NCI-H2227 treated with DMSO at 0.1 percent for 48 hours (cell line): ENCODE results near the gene NAV2.

ENCODE experiments used
- DNase-seq: peaks from one replicate; lab custom pipeline; 2025; lab: John Stamatoyannopoulos, UW

The NAV2 gene

DNA sequence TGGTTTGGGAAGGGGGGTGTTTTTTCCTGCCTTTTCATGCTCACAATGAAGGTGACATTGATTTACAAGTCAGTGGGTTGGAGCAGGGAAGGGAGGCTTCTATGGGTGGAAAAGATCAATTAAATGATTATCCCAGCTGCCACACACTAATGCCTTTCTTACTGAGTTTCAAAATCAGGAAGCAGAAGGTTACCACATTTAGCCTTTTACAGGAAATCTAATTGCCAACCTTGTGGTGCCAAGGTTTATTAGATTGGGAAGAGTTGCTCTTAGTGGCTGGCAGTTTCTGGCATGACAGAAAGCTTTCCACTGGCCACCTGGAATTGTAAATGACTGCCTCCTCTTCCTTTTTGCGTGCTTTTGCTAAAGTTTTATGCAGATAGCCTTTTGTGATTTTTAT is 98.7 kb downstream of the NAV2 start:
- DNase-seq: no peak

DNA sequence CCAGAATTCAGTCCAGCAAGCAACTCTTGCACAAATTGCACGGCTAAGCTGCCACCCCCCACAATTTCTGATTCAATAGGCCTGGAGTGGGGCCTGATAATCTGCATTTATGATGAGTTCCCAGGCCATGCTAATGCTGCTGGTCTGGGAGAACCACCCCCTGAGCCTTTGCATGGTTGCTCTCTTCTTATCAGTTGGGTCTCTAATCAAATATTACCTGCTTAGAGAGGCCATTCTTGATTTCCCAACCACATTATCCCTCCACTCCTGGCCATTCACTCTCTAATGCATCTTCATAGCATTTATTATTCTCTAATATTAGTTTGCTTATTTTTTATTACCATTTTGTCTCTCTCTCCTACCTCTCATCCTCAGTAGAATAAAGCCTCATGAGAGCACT is 99.5 kb downstream of the NAV2 start:
- no peak for DNase-seq

DNA sequence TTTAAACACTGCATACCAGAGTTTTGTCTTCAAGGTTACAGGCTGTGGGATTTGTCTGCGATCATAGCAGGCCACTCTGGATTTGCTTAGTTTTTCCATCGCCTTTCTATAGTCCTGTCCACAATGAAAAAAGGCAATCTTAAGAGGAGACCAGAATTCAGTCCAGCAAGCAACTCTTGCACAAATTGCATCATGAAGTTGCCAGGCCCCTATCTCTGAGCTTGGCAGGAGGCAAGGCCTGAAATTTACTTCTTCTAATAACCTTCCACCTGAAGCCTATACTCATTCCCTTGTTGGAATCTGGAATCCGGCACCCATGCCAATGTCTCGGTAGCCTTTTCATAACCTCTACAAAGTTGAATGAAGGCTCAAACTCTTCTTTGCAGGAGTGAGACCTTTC is 100.1 kb downstream of the NAV2 start:
- no peak for DNase-seq

DNA sequence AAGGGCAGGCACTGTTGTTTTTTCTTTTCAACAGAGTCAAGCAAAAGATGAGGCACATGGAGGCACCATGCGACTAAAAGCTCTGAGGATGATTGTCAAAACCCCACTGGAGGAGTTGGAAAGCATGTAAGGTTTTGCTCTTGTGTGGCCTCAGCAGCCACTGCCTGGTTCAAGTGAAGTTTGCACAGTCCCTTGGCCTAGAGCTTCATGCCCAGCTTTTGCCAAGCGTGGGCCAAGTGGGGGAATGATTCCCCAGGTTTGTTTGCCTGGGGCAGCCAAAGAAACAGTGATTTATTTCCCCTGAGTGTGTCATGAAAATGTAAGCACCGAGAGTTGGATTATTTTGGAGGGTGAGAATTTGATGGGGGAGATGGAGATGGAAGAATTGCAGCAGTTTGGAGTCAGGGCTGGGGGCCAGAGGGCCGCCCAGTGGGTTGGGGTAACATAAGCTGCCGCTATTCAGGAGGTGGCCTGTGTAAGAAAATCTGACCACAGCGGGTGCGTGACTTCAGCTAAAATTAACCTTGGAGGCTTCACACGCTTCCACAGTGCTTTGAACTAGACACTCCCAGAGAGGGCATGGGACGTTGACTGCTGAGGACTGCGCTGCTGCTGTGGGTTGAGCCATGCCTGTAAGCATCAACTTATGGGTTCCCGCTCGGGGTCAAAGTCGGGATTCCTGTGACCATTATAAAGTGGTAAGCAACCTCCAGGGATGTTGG is 100.7 kb downstream of the NAV2 start:
- no peak for DNase-seq

DNA sequence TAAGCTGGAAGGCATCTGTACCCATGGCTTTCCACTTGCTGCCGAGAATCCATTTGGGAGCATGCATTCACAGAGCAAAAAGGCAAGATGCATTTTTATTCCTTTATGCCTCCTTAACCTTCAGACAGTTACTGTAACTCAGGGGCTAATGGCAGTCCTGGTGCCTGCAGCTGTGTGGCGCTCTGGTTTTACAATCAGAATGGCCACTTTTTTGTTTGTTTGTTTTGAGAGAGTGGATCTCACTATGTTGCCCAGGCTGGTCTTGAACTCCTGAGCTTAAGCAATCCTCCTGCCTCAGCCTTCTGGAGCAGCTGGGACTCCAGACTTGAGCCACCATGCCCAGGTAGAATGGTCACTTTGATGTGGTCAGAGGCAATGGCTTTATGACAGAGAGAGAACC is 101.8 kb downstream of the NAV2 start:
- DNase-seq: no peak

DNA sequence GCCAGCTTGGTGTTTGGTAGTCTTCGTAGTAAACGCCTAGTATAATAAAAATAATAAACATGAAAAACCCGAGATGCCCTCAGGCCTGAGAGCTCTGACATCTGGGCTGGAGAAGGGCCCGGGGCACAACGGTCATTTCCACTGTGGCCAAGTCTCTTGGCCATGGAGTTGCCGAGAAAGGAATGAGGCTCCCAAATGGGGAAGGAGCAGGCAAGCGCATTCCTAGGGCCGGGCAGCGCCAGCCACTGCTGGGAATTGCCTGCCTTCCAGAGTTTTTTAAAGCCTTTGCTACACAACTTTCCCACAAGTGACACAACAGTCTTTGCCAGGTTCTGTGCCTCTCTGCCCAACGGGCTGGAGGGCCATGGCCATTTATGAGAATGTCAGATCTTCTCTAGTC is 103.4 kb downstream of the NAV2 start:
- DNase-seq: no peak

DNA sequence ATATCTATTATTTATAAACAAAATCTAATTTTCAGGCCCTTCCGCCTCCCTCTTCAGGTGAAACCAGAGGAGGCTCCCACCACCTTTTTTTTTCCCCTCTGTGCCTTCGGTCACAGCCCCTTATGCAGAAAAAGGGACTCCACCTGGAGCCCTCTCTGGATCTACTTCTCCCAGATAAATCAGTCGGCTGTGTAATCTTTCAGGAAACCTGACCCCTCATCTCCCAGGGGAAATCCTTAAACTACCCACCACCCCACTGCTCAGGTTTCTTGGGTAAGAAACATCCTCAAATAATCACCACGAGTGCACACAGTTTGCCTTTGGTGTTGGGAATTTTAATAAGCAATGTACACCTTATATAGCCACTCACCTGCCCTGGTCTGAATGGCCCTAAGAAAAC is 104.2 kb downstream of the NAV2 start:
- DNase-seq: no peak

DNA sequence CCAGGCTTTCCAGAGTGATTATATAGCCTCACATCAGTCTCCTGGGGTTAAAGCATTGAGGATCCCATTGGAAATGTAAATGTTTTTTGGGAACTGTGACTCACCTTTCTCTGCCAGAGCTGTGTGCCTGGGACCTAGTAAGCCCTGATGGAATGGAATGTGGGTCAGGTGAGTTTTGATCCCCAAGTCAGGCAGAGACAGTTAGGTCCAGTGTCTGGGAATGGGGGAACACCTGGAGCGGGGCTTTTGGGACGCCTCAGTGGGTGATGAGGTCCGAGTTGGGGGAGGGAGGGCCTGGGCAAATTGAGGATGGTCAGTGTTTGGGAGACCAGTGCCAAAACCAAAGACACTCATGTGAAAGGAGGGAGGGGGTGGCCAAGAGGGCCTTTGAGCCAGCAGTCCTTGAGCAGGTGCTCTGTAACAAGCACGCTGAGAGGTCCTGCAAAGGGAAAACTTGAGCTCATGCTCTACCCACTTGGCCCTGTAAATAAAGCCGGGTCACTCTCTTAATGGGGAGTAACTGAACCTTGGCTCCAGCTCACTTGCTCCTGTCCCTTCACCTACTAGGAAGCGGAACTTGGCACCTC is 104.7 kb downstream of the NAV2 start:
- DNase-seq: no peak

DNA sequence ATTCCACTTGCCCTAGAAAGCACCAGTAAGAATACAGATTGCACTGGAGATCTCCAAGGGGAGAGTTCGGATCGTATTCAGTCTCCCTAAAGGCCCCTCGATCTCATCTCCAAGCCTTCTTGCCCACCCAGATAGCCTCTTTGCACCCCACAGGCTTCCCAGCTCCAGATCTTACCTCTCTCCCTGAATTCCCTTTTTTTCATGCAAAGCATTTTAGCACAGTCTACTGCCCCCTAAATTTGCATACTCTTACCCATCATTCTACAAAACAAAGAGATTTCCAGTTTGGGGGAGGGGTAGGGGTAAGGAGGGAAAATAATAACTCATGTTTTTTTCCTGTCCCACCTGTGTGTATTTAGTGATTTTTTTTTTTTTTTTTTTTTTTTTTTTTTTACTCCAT is 105.2 kb downstream of the NAV2 start:
- no peak for DNase-seq

DNA sequence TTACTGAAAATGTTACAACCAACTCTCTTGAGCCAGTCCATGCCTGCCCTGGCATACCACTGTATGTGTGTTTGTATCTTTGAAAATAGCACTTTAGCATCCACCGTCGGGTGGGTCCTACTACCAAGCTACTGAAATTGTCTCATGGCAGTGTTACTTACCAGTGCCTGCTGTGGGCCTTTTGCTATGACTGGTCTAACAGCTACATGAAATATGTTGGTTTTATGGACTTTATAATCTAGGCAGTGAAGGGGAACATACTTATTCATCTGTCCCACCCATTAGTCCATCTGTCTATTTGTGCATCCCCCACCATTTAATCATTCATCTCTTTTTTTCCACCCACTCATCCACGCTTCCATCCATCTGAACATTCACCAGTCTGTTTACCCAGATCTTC is 106.0 kb downstream of the NAV2 start:
- DNase-seq: no peak

DNA sequence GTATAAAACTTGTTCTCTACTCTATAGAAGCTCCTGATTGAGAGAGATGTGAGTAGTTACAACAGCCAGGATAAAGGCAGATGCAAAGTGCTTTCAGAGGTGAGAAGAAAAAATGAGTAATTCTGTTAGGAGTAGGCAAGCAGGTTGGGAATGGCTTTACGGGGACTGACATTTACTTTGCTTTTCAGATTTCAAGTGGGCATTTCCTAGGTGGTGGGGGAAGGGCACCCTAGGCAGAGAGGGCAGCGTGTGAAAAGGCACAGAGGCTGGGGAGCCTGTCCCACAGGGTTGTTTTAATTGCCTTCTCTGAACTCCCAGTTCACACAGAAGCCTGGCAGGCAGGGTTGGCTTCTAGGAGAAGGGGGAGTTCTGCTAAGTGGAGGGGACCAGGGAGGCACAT is 106.5 kb downstream of the NAV2 start:
- no peak for DNase-seq

DNA sequence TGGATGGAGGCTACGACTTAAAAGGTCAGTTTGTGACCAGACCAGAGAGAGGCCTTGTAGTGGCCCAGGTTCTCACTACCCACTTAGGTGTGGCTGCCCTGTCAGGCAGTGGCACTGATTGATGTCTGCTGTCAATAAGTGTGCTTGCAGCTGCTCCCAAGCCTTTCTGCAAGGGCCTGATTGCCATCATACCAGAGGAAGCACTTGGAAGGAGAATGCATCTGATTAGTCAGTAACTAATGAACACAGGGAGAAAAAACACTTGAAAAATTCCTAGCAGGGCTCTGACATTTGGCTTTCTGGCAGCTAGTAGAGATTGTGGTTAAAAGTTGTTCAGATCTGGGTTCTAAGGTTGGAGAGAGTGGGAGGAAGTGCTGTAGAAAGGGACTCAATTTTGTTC is 107.5 kb downstream of the NAV2 start:
- no peak for DNase-seq

DNA sequence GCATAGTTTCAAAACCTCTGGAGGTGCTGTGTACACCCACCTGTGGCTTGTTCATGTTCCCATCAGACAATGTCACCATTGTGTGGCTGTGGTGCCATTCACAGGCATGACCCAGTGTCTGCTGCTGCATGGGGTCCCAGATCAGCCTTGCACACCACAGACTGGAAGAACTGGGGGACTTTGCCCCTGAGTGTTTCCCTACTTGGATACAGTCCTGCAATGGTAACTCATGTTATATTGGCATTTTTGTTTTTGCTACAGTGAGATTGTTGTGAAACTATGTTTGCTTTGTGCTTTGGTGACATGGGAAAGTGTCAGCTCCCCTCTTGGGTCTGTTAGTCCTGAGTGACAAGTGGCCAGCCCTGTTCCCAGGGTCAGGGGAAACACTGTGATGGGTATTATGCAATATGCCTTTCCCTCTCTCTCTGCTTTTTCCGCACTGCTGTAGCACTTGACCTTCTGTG is 108.8 kb downstream of the NAV2 start:
- DNase-seq: no peak

DNA sequence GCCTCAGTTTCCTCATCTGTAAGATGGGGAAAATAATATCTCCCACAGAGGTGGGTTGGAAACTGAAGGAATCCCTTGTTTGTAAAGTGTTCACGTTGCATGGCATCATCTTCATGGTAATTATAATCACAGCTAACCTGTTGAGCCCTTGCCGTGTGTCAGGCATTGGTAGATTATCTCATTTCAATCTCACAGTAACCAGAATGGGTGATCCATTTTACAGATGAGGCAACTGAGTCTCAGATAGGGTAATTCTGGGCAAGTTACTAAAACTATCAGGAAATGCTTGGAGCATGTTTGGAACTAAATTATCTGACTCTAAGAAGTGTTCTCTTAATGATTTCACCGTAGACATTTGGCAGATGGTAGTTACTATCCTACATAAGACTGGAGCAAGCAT is 109.4 kb downstream of the NAV2 start:
- DNase-seq: no peak

DNA sequence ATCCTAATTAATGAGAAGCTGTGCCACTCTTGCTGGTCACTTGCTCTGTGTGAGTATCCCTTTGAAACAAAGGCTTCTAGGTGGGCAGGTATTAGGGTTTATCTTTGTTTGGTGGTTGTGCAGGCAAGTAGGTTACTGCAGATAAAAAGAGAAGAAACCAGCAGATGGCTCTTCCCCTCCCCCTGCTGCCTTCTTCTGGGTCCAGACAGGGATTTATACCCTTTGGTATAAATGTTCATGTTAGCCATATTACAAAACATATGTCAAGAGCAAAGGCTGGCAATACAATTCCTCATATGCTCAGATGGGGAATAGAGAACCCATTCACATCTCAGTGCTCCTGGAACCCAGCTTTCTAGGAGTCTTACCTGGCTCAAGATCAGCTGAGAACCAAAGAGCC is 109.9 kb downstream of the NAV2 start:
- DNase-seq: no peak

DNA sequence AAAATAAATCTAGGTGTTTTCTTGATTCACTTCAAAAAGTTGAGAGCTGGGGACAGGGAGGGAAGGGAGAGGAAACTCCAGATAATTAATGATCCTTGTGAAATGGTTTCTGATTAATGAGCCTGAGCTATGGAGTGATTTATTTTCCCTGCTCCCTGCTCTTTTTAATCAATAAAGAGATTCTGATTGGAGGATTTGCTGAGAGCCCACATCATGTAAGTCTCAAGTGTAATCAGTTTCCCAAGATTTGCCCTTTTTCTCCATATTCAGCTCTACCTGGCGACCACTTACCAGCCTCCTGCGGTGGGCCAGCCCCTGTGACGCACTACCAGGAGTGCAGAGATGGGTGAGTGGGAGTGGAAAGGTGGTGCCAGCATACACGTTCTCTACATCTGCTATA is 114.0 kb downstream of the NAV2 start:
- no peak for DNase-seq

DNA sequence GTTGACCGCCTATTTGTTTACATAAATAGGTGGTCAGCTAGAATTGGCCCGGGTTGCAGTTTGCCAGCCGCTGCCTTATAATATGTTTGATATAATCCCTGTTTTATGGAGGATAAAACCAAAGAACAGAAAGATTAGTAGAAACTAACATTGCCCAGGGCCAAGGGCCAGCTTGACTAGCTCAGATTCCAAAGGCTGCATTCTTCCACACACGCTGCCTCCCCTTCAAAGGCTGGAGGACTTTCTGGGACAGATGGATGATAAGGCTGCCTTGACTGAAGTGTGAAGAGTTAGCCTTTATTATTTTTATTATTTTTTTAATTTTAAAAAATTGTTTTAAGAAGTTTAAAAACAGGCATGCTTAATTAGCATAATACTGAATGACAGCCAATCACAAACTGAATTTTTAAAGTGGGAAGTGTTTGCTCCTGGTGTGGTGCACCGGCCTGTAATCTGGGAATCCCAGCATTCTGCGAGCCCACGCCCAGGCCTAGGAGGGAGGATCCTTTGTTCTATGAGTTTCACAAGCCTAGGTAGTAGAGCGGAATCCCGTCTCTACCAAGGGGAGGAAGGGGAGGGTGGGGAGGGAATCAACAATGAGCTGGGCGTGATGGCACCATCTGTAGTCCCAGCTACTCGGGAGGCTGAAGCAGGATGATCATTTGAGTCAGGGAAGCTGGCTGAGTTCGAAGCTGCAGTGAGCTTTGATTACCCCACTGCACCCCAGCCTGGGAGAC is 114.9 kb downstream of the NAV2 start:
- no peak for DNase-seq

DNA sequence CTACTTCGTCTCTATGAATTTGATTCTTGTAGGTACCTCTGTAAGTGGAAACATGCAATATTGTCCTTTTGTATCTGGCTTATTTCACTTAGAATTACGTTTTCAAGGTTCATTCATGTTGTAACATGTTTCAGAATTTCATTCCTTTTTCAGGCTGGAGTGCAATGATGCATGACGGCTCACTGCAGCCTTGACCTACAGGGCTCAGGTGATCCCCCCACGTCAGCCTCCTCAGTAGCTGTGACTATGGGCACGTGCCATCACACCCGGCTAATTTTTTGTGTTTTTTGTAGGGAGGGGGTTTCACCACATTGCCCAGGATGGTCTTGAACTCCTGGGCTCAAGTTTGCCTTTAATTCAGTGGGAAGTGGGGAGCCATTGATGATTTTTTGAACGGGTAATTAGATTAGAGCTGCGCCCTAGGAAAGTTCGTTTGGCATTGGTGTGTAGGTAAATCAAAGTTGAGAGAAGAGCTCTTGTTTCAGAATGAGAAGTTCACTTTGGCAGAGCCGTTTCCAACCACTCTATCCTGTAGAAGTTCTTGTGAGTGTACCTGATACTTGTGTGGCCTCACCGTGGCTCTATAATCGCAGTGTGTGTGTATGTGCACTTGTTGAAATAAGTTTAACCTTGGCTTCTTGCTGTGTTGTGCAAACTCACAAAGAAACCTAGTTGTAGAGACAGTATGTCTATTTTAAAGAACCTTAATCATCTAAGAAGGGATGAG is 115.9 kb downstream of the NAV2 start:
- no peak for DNase-seq

DNA sequence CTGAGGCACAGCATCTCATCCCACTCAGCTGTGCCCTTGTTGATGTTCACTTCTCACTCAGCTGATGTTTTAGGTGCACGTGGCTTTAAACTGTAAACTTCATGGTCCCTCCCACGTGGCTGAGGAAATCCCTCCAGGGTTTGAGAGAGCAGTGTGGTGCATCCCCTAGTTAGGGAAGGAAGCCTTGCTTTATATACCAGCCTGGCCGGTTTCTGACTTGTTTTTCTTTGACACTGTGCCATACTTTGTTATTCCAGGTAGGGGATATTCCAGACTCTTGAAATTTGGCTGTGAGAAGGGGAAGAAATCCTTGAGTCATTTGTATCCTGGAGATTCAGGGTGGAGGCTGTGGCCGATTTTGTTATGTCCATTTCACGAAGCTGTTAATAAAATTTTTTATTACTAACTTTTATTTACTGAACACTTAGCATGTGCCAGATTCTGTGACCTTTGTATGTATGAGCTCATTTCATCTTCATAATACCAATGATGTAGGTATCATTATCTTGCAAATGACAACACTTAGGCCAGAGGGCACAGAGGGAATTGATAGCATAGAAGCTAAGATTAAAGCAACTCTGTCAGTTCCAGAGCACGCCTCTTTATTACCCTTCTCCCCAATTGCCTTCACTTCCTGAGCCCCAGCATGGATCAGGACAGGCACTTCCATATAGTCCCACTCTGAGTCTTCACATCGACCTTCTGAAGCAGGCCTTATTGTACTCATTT is 116.6 kb downstream of the NAV2 start:
- no peak for DNase-seq

DNA sequence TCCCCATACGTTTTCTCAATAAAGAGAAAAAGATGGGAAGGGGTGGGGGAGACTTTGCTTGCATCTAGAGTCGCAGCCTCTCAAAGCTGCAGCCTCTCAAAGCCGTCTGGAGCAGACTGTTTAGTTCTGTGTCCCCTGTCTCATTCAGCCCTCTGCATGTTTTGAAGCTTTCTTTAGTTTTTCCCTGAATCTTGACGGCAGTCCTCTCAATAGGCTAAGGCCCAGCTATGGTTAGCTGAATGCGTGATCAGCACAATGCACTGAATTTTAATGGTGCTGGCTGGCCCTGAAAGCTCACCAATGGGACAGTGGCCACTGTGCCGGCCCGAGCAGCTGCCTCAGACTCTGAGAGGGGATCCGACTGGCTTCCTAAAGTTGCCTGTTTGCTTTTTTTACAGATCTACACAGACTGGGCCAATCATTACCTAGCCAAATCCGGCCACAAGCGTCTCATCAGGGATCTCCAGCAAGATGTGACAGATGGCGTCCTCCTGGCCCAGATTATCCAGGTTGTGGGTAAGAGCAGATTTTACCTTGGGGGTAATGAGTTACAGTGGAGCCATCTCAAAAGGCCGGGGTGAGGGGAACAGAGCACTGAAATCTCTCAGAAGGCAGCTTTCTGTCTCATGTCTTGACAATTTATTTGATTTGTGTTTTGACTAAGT is 119.6 kb downstream of the NAV2 start:
- DNase-seq: no peak

DNA sequence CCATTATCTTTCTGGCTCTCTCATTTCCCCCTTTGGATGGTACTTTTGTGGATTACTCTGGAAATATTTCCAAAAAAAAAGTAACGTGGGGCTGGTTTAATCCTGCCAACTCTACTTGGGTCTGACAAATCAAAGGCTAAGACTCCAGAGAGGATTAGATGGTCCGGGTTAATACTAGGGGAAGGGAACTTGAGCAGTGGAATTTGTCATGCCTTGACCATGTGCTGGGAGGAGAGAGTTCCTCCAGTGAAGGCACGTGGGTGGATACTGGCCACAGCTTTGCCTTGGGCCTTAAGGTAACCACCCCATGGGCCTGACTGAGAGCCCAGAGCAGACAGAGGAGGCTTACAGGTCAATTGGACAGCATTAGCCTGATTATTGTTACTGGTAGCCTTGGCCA is 120.3 kb downstream of the NAV2 start:
- DNase-seq: no peak

DNA sequence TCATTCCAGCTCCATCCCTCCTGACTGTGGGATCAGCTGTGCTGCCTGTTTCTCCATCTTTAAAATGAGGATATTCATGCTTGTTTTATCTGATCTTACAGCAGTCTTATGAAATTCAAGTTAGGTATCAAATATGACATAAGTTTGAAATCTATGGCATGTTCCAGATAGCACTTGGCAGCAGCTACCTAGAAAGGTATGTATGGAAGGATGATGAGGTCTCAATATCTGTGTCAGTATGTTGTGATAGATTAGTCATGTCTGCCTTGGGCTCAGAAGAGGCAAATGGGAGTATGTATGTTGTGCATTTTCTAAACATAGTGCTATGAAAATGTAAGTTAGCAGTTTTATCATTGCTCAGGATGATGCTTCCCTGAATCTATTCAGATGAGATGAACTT is 122.1 kb downstream of the NAV2 start:
- no peak for DNase-seq
